ENCODE measurements around the gene OR4E1.
"Not testable (repeated sequence)": the region's sequence is repeated elsewhere in the genome, so short reads cannot be mapped to it uniquely, and the experiment has no call there.

OR4E1 gene

DNA sequence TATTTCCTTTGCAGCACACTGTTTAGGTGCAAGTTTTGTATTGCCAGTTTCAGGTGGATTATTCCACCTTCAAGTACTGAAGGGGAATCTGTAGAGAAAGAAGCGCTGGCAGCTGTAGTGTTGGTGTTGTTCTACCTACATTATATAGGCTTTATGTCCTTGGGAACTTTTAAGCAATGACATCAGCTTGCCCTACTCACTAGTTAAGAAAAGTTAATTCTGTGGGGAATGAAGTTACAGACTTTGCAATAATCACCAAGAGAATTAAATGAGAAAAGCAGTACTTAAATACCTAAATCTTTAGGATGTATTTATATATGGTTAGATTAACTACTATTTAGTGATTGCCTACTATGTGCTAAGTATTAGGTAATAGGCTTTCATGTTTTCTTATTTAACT lies at the start of gene OR4E1:
Gene OR4E1, minus strand, starts transcription at position 101 of the 400 bp plus-strand sequence. CDS start 2,883 bp downstream, outside the sequence.
- DNase-seq = no peak

- no peak for DNase-seq
Measured at GRCh38 chr14:21721504-21721903, 47.9 kb upstream of the OR4E1 start.

DNA sequence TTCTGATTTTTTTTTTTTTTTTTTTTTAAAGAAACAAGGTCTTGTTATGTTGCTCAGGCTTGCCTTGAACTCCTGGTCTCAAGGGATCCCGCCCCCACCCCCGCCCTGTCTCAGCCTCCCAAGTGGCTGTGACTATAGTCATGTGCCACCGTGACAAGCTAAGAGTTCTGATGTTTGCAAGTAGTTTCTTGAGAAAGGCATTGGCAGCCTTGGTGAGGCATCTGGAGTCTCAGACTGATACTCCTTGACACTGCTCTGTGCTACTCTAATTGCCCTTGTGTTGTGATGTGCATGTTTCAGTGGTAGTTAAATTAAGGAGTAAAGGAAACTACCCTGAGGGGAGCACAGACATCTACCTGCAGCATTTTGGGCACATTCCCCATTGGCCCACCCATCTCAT lies 46.2 kb upstream of the OR4E1 start:
- no peak for DNase-seq

DNA sequence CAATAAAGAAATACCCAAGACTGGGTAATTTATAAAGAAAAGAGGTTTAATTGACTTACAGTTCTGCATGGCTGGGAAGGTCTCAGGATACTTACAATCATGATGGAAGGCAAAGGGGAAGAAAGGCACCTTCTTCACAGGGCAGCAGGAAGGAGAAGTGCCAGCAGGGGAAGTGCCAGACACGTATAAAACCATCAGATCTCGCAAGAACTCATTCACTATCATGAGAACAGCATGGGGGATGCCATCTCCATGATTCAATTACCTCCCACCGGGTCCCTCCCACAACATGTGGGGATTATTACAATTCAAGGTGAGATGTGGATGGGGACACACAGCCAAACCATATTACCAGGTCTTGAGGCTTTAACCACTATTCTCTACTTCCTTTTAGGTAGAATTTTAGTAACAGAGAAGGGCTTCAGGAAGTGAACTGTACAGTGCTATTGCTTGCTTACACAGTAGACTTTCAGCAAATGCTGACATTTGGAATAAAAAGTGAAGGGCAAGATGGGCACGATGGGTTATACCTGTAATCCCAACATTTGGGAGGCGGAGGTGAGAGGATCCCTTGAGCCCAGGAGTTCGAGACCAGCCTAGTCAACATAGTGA lies 40.8 kb upstream of the OR4E1 start:
- DNase-seq = no peak

- no peak for DNase-seq
Measured at GRCh38 chr14:21712036-21712435, 38.4 kb upstream of the OR4E1 start.

GRCh38 chr14:21711360-21711961 lies 37.8 kb upstream of the OR4E1 start:
- DNase-seq = peak; percentile 73

- DNase-seq = no peak
Measured at GRCh38 chr14:21704338-21704737, 30.7 kb upstream of the OR4E1 start.

DNA sequence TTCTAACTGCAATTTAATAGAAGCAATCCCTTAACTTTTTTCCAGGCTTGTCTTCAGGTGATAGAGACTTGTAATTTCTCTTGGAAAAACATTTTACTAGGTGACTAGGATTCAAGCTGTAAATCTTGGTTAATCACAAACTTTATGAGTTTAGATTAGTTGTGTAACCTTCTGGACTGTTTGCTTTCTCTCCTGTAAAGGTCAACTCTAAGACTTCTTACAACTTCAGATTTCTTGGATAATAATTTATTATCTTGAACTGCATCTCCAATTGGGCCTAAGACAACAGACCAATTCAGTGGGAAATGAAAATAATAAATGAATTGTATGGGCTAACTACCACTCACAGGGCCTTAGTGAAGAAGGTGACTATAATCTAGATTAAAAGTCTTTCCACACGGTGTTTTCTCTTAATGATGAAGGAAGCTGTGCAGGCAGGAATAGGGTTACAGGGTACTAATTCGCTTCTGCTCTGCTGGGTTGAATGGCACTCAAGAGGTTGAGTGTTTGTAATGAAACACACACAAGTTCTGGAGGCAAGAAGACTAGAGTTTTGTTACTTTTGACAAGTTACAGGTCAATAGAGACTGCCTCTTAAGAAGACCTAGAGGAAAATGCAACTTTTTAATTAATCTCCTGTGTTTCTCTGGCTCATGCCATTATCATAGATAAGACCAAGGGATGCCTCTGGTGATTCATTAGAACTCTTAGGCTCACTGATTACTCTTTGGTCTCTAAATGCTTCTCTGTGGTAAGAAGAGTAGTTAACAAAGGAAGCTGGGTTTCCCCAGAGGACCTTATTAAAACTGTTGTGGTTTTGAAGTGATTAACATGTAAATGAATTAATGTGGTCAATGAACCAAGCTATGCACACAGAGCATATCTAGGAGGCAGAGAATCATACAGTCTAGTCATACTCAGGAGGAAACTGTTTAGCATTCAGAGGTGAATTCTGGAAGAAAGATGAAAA lies 30.0 kb upstream of the OR4E1 start:
- DNase-seq = no peak

- DNase-seq = no peak
Measured at GRCh38 chr14:21702316-21702715, 28.7 kb upstream of the OR4E1 start.

GRCh38 chr14:21699551-21699950 lies 25.9 kb upstream of the OR4E1 start:
- no peak for DNase-seq

DNA sequence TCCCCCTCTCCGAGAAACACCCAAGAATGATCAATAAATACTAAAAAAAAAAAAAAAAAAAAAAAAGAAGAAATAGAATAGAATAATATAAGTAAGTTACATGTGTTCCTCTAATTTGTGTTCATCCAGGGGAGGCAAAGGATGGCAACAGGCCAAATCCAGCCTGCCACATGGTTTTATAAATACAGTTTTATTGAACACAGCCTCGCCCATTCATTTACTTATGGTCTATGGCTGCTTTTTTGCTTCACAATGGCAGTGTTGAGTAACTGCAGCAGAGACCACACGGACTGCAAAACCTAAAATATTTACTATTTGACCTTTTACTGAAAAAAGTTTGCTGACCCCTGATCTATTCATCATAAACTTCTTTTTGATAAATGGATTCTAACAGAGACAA lies 24.9 kb upstream of the OR4E1 start:
- DNase-seq = not testable (repeated sequence)

- not testable (repeated sequence) for DNase-seq
Measured at GRCh38 chr14:21697662-21698061, 24.0 kb upstream of the OR4E1 start.

DNA sequence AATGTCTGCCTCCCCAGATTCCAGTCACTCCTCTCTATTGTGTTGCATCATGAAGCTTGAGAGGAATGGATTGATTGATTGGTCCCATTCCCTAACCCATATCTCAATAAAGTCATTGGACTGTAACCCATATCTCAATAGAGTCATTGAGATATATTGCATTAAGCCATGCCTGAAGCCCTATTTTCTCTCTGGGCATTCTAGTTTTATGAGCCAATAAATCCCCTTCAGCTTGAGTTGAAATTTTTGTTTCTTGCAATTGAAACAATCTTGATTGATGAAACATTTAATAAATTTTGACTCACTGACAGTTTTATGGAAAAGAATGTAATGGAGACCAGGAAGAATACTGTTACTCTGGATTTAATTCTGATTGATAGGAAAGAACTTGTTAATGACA lies 20.8 kb upstream of the OR4E1 start:
- DNase-seq = no peak

GRCh38 chr14:21686468-21686867 lies 12.8 kb upstream of the OR4E1 start:
- no peak for DNase-seq

- DNase-seq = no peak
Measured at GRCh38 chr14:21680072-21680471, 6.5 kb upstream of the OR4E1 start.

DNA sequence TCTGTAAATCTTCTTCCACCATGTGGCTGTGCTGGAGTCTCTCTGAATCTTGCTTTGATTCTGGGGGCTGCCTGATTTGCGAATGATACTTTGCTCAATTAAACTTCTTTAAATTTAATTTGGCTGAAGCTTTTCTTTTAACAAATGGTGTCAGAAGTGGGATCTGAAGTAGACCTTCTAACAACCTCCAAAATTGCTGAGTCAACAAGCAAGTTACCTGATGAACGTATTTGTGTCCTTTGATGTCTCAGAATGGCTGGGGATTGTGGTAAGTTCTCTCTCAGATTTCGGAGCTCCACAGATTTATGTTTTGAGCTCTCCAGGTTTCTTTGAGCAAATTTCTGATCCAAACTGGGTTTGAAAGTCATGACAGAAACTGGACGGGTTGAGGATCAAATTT lies 1.9 kb upstream of the OR4E1 start:
- no peak for DNase-seq

GRCh38 chr14:21672116-21672515 lies 1.5 kb downstream of the OR4E1 start:
- DNase-seq = no peak

DNA sequence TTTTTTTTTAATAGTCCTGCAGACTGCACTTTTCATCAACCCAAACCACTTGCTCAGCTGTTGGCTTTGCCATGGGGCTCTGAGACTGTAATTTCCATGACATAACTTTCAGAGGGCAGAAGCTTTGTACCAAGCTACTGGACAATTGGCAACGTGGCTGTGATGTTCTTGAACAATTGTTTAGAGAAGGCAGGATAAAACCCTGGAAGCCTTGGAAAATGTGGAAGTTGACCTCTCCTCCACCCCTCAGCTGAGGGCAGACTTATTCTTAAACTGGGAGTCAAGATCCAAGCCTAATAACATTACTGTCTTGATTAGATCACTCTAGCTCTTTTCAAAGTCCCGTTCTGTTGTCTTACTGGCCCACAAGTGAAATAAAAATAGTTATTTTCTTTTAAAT lies 2.2 kb downstream of the OR4E1 start:
- DNase-seq = no peak

- no peak for DNase-seq
Measured at GRCh38 chr14:21669284-21669683, 4.3 kb downstream of the OR4E1 start.

DNA sequence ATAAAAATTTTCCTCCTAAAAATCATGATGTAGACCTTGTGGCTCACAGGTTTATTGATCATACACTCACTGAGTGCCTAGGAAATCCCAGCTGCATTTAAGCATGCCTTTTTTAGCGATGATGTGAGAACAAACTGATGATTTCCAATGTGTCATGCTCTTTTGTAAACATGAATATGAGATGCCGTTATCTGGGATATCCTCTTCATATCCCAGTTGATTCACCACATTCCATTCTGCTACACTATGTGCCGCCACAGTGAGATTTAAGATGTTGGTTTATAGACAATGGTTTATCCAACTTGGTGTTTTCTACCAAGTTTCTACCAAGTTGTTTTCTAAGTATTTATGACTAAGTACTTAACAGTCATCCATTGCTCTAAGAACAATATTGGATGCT lies 5.2 kb downstream of the OR4E1 start:
- no peak for DNase-seq

- no peak for DNase-seq
Measured at GRCh38 chr14:21656980-21657379, 16.6 kb downstream of the OR4E1 start.

DNA sequence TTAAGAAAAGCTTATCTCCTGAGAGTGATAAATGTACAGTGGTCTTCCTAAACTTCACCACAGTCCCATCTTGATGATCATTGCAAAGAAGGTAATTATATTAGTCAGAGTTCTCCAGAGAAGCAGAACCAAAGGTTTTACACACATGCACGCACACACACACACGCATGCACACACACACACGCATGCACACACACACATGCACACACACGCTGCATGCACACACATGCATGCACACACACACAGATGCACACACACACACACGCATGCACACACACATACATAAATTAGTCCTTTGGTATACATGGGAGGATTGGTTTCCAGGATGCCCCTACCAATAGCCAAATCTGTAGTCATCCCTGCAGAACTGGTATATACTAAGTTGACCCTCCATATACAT lies 19.4 kb downstream of the OR4E1 start:
- DNase-seq = no peak

- DNase-seq = no peak
Measured at GRCh38 chr14:21653331-21653885, 20.2 kb downstream of the OR4E1 start, which contains the start of gene OR4E2. Gene OR4E2 (plus strand): TSS chr14:21653835. CDS start chr14:21665083, 11,248 bp downstream.

Data from hematopoietic multipotent progenitor cell treated with erythropoietin and hydrocortisone succinate and interleukin-3 and kit ligand, for 6 days (in vitro differentiated cells).